Measurements from ENCODE around the gene MRPL47. TPM values are rescaled to one million over a fixed set of nuclear protein-coding genes. Genes with fewer than 3 reads are reported as not detected.

Gene MRPL47
- total RNA-seq, 1 experiment from 2014 or later = 56.1 TPM

DNA sequence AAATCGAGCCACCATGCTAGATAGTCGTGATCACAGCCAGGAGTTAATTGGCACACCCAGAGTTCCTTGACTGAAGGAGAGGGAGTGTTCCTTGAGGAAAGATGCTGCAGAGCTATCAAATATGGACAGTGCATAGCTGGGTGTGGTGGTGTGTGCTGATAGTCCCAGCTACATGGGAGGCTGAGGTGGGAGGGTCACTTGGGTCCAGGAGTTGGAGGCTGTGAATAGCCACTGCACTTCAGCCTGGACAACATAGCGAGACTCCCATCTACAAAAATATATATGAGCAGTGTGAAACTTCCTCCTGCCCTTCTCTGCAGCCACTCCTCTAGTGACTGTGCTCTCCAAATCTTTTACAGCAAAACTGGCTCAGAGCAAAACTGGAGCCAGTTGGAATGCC is 38.4 kb upstream of the MRPL47 start:
- Histone ChIP-seq H3K4me1 (replicated peaks; ENCODE audit: insufficient read depth) (peaks cover 15% of the 10 kb centered on the region), H2AFZ (no peak overlapping the region), H3K4me3 (no peak overlapping the region), H4K20me1 (ENCODE audit: insufficient read depth) (no peaks in the 10 kb centered on the region), H3K9me2 (ENCODE audit: insufficient read depth) (no peaks in the 10 kb centered on the region), H3K36me3 (ENCODE audit: low read depth) (no peaks in the 10 kb centered on the region), H3K27me3 (ENCODE audit: insufficient read depth, low read depth) (no peaks in the 10 kb centered on the region), H3K27ac (no peak overlapping the region), H3K9me3 (ENCODE audit: insufficient read depth, low read depth) (no peaks in the 10 kb centered on the region), H3K4me2 (no peak overlapping the region), H3F3A (ENCODE audit: insufficient read depth, low read depth) (peaks cover 22% of the 10 kb centered on the region), H3K79me2 (ENCODE audit: low read depth) (no peaks in the 10 kb centered on the region)
- DNase-seq = no peak
- TF ChIP-seq, protein P1, sequence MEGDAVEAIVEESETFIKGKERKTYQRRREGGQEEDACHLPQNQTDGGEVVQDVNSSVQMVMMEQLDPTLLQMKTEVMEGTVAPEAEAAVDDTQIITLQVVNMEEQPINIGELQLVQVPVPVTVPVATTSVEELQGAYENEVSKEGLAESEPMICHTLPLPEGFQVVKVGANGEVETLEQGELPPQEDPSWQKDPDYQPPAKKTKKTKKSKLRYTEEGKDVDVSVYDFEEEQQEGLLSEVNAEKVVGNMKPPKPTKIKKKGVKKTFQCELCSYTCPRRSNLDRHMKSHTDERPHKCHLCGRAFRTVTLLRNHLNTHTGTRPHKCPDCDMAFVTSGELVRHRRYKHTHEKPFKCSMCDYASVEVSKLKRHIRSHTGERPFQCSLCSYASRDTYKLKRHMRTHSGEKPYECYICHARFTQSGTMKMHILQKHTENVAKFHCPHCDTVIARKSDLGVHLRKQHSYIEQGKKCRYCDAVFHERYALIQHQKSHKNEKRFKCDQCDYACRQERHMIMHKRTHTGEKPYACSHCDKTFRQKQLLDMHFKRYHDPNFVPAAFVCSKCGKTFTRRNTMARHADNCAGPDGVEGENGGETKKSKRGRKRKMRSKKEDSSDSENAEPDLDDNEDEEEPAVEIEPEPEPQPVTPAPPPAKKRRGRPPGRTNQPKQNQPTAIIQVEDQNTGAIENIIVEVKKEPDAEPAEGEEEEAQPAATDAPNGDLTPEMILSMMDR (conservative IDR thresholded peaks at IDR 0.05) = no peak
- TF ChIP-seq EZH2 (IDR thresholded peaks at IDR 0.05; ENCODE audit: low read depth) = no peak
- intact Hi-C loops (cut with micrococcal nuclease; ENCODE audit: unreplicated experiment) = no loop called here
- no TSS peak for BruUV-seq (replicated peaks)
- ChIA-PET CTCF (no interaction called here), POLR2A (ENCODE audit: unreplicated experiment) (no interaction called here)

DNA sequence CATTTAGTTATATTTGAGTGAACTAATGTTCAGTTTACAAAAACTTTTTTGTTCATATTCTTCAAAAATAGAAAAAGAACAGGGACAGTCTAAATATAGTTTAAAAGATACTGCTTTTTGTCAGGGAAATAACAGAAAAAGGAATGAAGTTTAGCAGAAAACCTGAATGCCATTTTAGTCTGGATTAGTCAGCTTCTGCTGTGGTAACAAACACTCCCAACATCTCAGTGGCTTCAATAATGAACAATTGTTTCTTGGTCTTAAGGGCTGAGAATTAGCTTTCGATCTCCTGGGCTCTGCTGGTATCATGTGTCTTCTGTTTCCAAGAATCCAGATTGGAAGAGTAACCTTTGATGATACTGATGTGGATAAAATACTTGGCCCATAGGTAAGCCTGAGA is 36.0 kb upstream of the MRPL47 start:
- TF ChIP-seq, protein P1 (conservative IDR thresholded peaks at IDR 0.05) = no peak
- TF ChIP-seq EZH2 (IDR thresholded peaks at IDR 0.05; ENCODE audit: low read depth) = no peak
- Histone ChIP-seq H3K27me3 (ENCODE audit: insufficient read depth, low read depth) (no peaks in the 10 kb centered on the region), H3K4me1 (replicated peaks; ENCODE audit: insufficient read depth) (peaks cover 15% of the 10 kb centered on the region), H3K27ac (no peak overlapping the region), H3K9me2 (ENCODE audit: insufficient read depth) (no peaks in the 10 kb centered on the region), H4K20me1 (ENCODE audit: insufficient read depth) (no peaks in the 10 kb centered on the region), H3K4me2 (no peak overlapping the region), H3K4me3 (no peak overlapping the region), H3K36me3 (ENCODE audit: low read depth) (no peaks in the 10 kb centered on the region), H3K79me2 (ENCODE audit: low read depth) (no peaks in the 10 kb centered on the region), H3F3A (ENCODE audit: insufficient read depth, low read depth) (peaks cover 21% of the 10 kb centered on the region), H2AFZ (no peak overlapping the region), H3K9me3 (ENCODE audit: insufficient read depth, low read depth) (no peaks in the 10 kb centered on the region)
- no peak for DNase-seq
- ChIA-PET POLR2A (ENCODE audit: unreplicated experiment) (no interaction called here), CTCF (no interaction called here)
- intact Hi-C loops (cut with micrococcal nuclease; ENCODE audit: unreplicated experiment) = no loop called here
- BruUV-seq (replicated peaks) = no TSS peak

DNA sequence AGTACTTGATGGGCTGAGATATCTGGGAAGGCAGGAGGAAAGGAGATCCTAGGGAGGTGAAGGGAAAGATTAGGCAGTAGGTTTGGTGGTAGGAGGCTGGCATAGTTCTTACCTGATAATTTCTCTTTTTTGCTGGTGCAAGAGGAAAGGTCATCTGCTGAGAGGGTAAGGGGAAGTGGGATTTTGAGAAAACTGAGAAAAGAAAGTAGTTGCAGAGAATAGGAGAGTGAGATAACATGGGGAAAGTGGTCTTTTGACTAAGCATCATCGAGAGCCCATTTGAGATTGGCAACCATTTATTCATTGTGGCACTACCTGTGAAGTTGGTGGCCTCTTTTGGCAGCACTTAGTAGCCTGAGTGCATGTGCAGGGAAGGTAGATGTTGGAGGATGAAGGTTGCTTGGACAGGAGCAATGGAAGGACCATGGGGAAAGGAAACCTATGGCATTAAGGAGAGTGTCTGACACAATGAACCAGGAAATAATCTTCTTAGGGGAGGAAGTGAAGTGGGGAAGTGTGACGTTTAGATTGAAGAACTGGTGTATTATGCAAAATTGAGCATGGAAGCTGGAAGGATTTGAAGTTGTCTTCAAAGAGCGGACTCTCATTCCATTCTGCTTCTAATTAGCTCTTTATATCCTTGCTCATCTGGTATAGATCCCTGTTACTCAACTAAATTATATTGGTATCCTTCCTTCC is 26.5 kb upstream of the MRPL47 start:
- no peaks in the 10 kb centered on the region for H3K79me2 ChIP-seq (ENCODE audit: low read depth)
- no peaks in the 10 kb centered on the region for H3K36me3 ChIP-seq (ENCODE audit: low read depth)
- H3K9me3 ChIP-seq (ENCODE audit: insufficient read depth, low read depth) = no peaks in the 10 kb centered on the region
- no peak overlapping the region for H2AFZ ChIP-seq
- no peaks in the 10 kb centered on the region for H3K9me2 ChIP-seq (ENCODE audit: insufficient read depth)
- no peak overlapping the region for H3K27ac ChIP-seq
- CTCF ChIA-PET = no interaction called here
- TF ChIP-seq, protein P1 (conservative IDR thresholded peaks at IDR 0.05) = no peak
- no peak for TF ChIP-seq EZH2 (IDR thresholded peaks at IDR 0.05; ENCODE audit: low read depth)
- H3K4me1 ChIP-seq (replicated peaks; ENCODE audit: insufficient read depth) = no peaks in the 10 kb centered on the region
- H3K4me2 ChIP-seq = no peak overlapping the region
- no TSS peak for BruUV-seq (replicated peaks)
- H4K20me1 ChIP-seq (ENCODE audit: insufficient read depth) = no peaks in the 10 kb centered on the region
- no peak for DNase-seq
- H3K27me3 ChIP-seq (ENCODE audit: insufficient read depth, low read depth) = no peaks in the 10 kb centered on the region
- no peaks in the 10 kb centered on the region for H3F3A ChIP-seq (ENCODE audit: insufficient read depth, low read depth)
- no peak overlapping the region for H3K4me3 ChIP-seq
- intact Hi-C loops (cut with micrococcal nuclease; ENCODE audit: unreplicated experiment) = no loop called here
- POLR2A ChIA-PET (ENCODE audit: unreplicated experiment) = interaction anchor here (0.7 kb wide), 1 partner anchor 28 kb away, joined by 8 read pairs; no protein-coding TSS in a partner anchor
